C4-2B (cell line): Measurements from ENCODE around the gene DNAH17.
A peak's percentile ranks its signal among the peaks of the same experiment; 100 is the strongest.

Source experiments
- ZFX ChIP-seq: fragments of 450-650 bp; IDR thresholded peaks from 2 replicates; pipeline ENCODE4 v1.6.1; 2017
- TF ChIP-seq, protein P1 (sequence below): fragments of 450-650 bp; conservative IDR thresholded peaks from 2 replicates; pipeline ENCODE4 v1.5.1; 2017; ENCODE audit warnings: mild to moderate bottlenecking

DNA sequence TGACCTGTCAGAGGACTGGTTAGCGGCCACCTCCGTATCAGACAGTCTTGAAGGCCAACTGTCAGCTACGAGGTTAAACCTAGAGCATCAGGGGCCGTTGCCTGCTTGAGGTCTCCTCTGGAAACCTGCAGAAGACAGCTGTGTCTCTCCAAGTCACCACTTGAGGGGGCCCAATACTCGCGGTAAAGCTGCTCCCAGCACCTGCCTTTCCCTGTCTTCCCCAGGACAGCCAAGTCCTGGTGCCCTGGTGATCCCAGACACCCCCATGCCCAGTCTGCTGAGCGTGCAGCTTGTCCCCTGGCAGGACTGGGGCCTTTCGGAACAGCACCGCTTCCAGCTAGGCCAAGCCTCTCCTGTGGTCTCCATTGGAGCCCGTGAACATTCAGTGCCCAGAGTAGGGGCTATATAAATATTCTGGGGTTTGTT, 80.1 kb downstream of the DNAH17 start:
- TF ChIP-seq, protein P1, sequence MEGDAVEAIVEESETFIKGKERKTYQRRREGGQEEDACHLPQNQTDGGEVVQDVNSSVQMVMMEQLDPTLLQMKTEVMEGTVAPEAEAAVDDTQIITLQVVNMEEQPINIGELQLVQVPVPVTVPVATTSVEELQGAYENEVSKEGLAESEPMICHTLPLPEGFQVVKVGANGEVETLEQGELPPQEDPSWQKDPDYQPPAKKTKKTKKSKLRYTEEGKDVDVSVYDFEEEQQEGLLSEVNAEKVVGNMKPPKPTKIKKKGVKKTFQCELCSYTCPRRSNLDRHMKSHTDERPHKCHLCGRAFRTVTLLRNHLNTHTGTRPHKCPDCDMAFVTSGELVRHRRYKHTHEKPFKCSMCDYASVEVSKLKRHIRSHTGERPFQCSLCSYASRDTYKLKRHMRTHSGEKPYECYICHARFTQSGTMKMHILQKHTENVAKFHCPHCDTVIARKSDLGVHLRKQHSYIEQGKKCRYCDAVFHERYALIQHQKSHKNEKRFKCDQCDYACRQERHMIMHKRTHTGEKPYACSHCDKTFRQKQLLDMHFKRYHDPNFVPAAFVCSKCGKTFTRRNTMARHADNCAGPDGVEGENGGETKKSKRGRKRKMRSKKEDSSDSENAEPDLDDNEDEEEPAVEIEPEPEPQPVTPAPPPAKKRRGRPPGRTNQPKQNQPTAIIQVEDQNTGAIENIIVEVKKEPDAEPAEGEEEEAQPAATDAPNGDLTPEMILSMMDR, result peak; percentile 85
- TF ChIP-seq ZFX, result no peak
